Neural cell (in vitro differentiated cells): ENCODE measurements around the gene DUSP28. TPM values are rescaled to one million over a fixed set of nuclear protein-coding genes. Genes with fewer than 3 reads are reported as not detected.

Experiments
- H2AFZ ChIP-seq: fragments of 200-600, 300-800 bp; sonication (generic), shearing (Covaris generic); 2 replicates; pipeline ENCODE4 v1.6.0; 2014; ENCODE audit warnings: low read depth, mild to moderate bottlenecking, antibody characterized with exemption, low read length, moderate library complexity
- H3F3A ChIP-seq: fragments of 200-600 bp; shearing (Covaris generic); 2 replicates; pipeline ENCODE4 v1.6.1; 2016; ENCODE audit warnings: mild to moderate bottlenecking, moderate library complexity, mixed read lengths, antibody characterized with exemption, low read length; ENCODE audit not compliant: insufficient read depth, poor library complexity, severe bottlenecking
- H3K27ac ChIP-seq: fragments of 200-600, 300-800 bp; sonication (generic), shearing (Covaris generic); 2 replicates; pipeline ENCODE4 v1.5.1; 2014; ENCODE audit warnings: mild to moderate bottlenecking, low read length, moderate library complexity
- H3K27me3 ChIP-seq: fragments of 300-800, 200-600 bp; sonication (generic), shearing (Covaris generic); 2 replicates; pipeline ENCODE4 v1.6.0; 2014; ENCODE audit warnings: mild to moderate bottlenecking, low read depth, low read length, moderate library complexity; ENCODE audit not compliant: insufficient read depth
- H3K36me3 ChIP-seq: fragments of 300-800, 200-600 bp; sonication (generic), shearing (Covaris generic); 2 replicates; pipeline ENCODE4 v1.5.1; 2014; ENCODE audit warnings: mild to moderate bottlenecking, antibody characterized with exemption, low read length, moderate library complexity; ENCODE audit not compliant: insufficient read depth
- H3K4me2 ChIP-seq: fragments of 300-800, 200-600 bp; sonication (generic), shearing (Covaris generic); 2 replicates; pipeline ENCODE4 v1.6.0; 2014; ENCODE audit warnings: mild to moderate bottlenecking, low read length
- H3K4me3 ChIP-seq: fragments of 300-800, 200-600 bp; sonication (generic), shearing (Covaris generic); 2 replicates; pipeline ENCODE4 v1.5.1; 2014; ENCODE audit warnings: mild to moderate bottlenecking, low read length, moderate library complexity
- H3K79me2 ChIP-seq: fragments of 200-600 bp; shearing (Covaris generic); replicated peaks from 2 replicates; pipeline ENCODE4 v1.6.0; 2014; ENCODE audit warnings: mild to moderate bottlenecking, low read length, moderate library complexity; ENCODE audit not compliant: insufficient read depth
- H3K9ac ChIP-seq: fragments of 300-800, 200-600 bp; sonication (generic), shearing (Covaris generic); 2 replicates; pipeline ENCODE4 v1.6.1; 2016; ENCODE audit warnings: mild to moderate bottlenecking, low read length, mixed read lengths
- H3K9me2 ChIP-seq: fragments of 200-600 bp; shearing (Covaris generic); 2 replicates; pipeline ENCODE4 v1.6.1; 2016; ENCODE audit warnings: mild to moderate bottlenecking, low read length, mixed read lengths; ENCODE audit not compliant: insufficient read depth
- H3K9me3 ChIP-seq: fragments of 200-600, 300-800 bp; sonication (generic), shearing (Covaris generic); 2 replicates; pipeline ENCODE4 v1.6.1; 2016; ENCODE audit warnings: mild to moderate bottlenecking, mixed run types, low read length, moderate library complexity, mixed read lengths
- H4K20me1 ChIP-seq: fragments of 200-600 bp; shearing (Covaris generic); 2 replicates; pipeline ENCODE4 v1.6.1; 2016; ENCODE audit warnings: mild to moderate bottlenecking, mixed run types; ENCODE audit not compliant: insufficient read depth
- CTCF ChIP-seq: fragments of 450-650 bp; IDR thresholded peaks from 2 replicates; pipeline ENCODE4 v1.5.1; 2014; ENCODE audit warnings: antibody characterized with exemption, mild to moderate bottlenecking, moderate library complexity; ENCODE audit not compliant: poor library complexity, severe bottlenecking
- EP300 ChIP-seq: fragments of 450-650 bp; conservative IDR thresholded peaks from 2 replicates; pipeline ENCODE4 v1.6.1; 2014; ENCODE audit warnings: antibody characterized with exemption, mild to moderate bottlenecking, moderate library complexity; ENCODE audit not compliant: poor library complexity, severe bottlenecking
- EZH2 ChIP-seq: fragments of 200-600, 300-800 bp; shearing (Covaris generic), sonication (generic); IDR thresholded peaks from 2 replicates; pipeline ENCODE4 v1.6.1; 2014; ENCODE audit warnings: antibody characterized with exemption, low read length, borderline replicate concordance, mild to moderate bottlenecking; ENCODE audit not compliant: insufficient read depth, poor library complexity, severe bottlenecking
- MXI1 ChIP-seq: fragments of 450-650 bp; conservative IDR thresholded peaks from 2 replicates; pipeline ENCODE4 v1.6.1; 2014; ENCODE audit warnings: antibody characterized with exemption, mild to moderate bottlenecking; ENCODE audit not compliant: poor library complexity, severe bottlenecking
- POLR2AphosphoS5 ChIP-seq: IDR thresholded peaks from 2 replicates; pipeline ENCODE4 v1.6.1; 2012
- RAD21 ChIP-seq: fragments of 450-650 bp; conservative IDR thresholded peaks from 2 replicates; pipeline ENCODE4 v1.6.1; 2014; ENCODE audit warnings: antibody characterized with exemption, mild to moderate bottlenecking, moderate library complexity
- REST ChIP-seq: IDR thresholded peaks from 2 replicates; pipeline ENCODE4 v1.6.1; 2012; ENCODE audit warnings: borderline replicate concordance
- SMC3 ChIP-seq: fragments of 450-650 bp; conservative IDR thresholded peaks from 2 replicates; pipeline ENCODE4 v1.6.1; 2014; ENCODE audit warnings: antibody characterized with exemption, mild to moderate bottlenecking, moderate library complexity; ENCODE audit not compliant: poor library complexity
- TAF1 ChIP-seq: IDR thresholded peaks from 2 replicates; pipeline ENCODE4 v1.6.1; 2012; ENCODE audit warnings: low read depth
- polyA plus RNA-seq: library from polyadenylated mRNA; depleted of rRNA; stranded (reverse); fragments of >200 nt; gene quantifications from 2 replicates; pipeline ENCODE4 v1.2.3, GENCODE V29; 2014

DUSP28 gene
- polyA plus RNA-seq, 1 donor from 2014 or later, result 26.6 TPM

GRCh38 chr2:240584486-240585031, 24.4 kb downstream of the DUSP28 start:
- no peak overlapping the region for H3K4me2 ChIP-seq
- H3K36me3 ChIP-seq, result no peaks in the 10 kb centered on the region
- no peaks in the 10 kb centered on the region for H3F3A ChIP-seq
- no peaks in the 10 kb centered on the region for H4K20me1 ChIP-seq
- H3K9me3 ChIP-seq, result no peaks in the 10 kb centered on the region
- no peak overlapping the region for H2AFZ ChIP-seq
- H3K4me3 ChIP-seq, result peak overlapping the region; percentile 92
- TF ChIP-seq POLR2AphosphoS5 (no peak), MXI1 (no peak), RAD21 (no peak), EP300 (no peak), SMC3 (no peak), EZH2 (no peak), REST (no peak), TAF1 (no peak), CTCF (no peak)
- no peak overlapping the region for H3K27ac ChIP-seq
- no peaks in the 10 kb centered on the region for H3K27me3 ChIP-seq
- peaks cover 47% of the 10 kb centered on the region for H3K79me2 ChIP-seq
- H3K9ac ChIP-seq, result no peak overlapping the region
- H3K9me2 ChIP-seq, result no peaks in the 10 kb centered on the region

- Histone ChIP-seq H3K9me3 (no peaks in the 10 kb centered on the region), H3F3A (no peaks in the 10 kb centered on the region), H2AFZ (no peak overlapping the region), H3K27me3 (no peaks in the 10 kb centered on the region), H3K9ac (peak overlapping the region; percentile 90), H3K4me2 (peak overlapping the region; percentile 77), H4K20me1 (no peaks in the 10 kb centered on the region), H3K36me3 (no peaks in the 10 kb centered on the region), H3K9me2 (no peaks in the 10 kb centered on the region), H3K79me2 (peaks cover 47% of the 10 kb centered on the region), H3K4me3 (peak overlapping the region; percentile 92), H3K27ac (no peak overlapping the region)
- TF ChIP-seq RAD21 (no peak), REST (no peak), POLR2AphosphoS5 (no peak), MXI1 (no peak), EP300 (no peak), CTCF (no peak), EZH2 (no peak), SMC3 (no peak), TAF1 (no peak)
These were observed 24.9 kb downstream of the DUSP28 start for GRCh38 chr2:240585101-240585500.
